ENCODE results near the gene VEPH1.

The VEPH1 gene

DNA sequence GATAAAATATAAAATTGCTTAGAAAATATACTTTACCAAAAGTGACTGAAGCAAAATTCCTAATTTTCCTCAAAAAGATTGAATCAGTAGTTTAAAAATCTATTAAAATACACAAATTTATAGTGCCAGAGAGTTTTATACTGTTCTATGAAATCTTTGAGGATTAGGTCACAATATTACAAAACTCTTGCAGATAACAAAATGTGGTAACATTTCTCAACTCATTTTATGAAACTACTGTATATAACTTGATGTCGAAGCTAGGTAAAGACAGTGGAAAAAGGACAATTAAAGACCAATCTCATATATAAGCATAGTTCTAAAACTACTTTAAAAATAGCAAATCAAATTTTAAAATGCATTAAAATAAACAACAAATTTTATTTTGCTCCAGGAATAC is 15.9 kb downstream of the VEPH1 start:
- H3K36me3 ChIP-seq = no peaks in the 10 kb centered on the region
- no peaks in the 10 kb centered on the region for H3K9me3 ChIP-seq (ENCODE audit: severe bottlenecking)
- no peak overlapping the region for H3K4me3 ChIP-seq (ENCODE audit: low read depth, low read length)
- no peaks in the 10 kb centered on the region for H3K27me3 ChIP-seq (ENCODE audit: insufficient read depth, low read depth, severe bottlenecking)
- DNase-seq = no peak
- TF ChIP-seq, protein P1, sequence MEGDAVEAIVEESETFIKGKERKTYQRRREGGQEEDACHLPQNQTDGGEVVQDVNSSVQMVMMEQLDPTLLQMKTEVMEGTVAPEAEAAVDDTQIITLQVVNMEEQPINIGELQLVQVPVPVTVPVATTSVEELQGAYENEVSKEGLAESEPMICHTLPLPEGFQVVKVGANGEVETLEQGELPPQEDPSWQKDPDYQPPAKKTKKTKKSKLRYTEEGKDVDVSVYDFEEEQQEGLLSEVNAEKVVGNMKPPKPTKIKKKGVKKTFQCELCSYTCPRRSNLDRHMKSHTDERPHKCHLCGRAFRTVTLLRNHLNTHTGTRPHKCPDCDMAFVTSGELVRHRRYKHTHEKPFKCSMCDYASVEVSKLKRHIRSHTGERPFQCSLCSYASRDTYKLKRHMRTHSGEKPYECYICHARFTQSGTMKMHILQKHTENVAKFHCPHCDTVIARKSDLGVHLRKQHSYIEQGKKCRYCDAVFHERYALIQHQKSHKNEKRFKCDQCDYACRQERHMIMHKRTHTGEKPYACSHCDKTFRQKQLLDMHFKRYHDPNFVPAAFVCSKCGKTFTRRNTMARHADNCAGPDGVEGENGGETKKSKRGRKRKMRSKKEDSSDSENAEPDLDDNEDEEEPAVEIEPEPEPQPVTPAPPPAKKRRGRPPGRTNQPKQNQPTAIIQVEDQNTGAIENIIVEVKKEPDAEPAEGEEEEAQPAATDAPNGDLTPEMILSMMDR (IDR thresholded peaks at IDR 0.05; ENCODE audit: low read depth, low read length) = no peak
- no peak overlapping the region for H3K27ac ChIP-seq

DNA sequence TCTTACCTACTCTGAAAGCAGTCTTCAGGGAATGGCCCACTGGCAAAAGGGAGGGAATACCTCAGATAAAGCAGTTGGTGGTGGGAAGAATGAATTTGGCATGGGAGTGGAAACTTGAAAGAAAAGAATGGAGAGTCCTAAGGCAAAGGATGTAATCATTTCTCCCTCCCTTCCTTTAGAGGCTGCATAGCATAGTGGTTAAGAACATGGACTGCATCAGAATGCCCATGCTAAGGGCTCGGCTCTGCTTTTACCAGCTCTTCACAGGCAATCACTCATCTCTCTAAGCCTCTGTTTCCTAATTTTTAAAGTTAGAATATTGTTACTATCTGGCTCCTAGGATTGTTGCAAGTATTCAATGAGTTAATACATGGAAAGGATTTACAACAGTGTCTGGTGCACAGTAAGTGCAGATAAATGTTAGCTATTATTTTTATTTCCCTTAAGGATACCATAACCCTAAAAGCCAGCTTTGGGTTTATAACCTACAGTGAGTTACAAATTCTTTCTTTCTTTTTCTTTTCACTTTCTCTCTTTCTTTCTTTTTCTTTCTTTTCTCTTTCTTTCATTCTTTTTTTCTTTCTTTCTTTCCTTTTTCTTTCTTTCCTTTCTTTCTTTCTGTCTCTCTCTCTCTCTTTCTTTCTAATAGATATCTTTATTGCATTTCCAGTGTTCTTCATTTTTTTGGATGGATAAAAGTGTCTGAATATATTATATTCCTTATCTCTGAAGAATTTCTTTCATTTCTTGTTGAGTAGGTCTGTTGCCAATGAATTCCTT is 23.6 kb downstream of the VEPH1 start:
- H3K4me3 ChIP-seq (ENCODE audit: low read depth, low read length) = no peak overlapping the region
- no peaks in the 10 kb centered on the region for H3K36me3 ChIP-seq
- no peak for DNase-seq
- H3K27ac ChIP-seq = no peak overlapping the region
- H3K27me3 ChIP-seq (ENCODE audit: insufficient read depth, low read depth, severe bottlenecking) = no peaks in the 10 kb centered on the region
- TF ChIP-seq, protein P1 (IDR thresholded peaks at IDR 0.05; ENCODE audit: low read depth, low read length) = no peak
- H3K9me3 ChIP-seq (ENCODE audit: severe bottlenecking) = peaks cover 5% of the 10 kb centered on the region

DNA sequence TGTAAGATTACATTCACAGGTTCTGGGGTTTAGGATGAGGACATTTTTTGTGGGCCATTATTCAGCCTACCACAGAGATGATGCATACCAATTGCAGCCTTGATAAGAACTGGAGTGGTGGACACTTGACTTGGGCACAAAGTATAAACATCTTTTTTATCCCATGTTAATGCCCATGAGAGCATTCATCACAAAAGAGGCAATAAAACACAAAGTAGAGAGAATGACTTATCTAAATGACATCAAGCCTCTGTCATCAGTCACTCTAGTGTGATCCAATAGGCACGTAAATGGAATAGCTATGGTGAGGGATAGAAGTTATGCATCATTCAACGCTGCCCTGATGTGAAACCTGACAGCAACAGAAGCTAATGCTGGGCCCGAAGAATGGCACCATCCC is 25.8 kb downstream of the VEPH1 start:
- H3K36me3 ChIP-seq = no peaks in the 10 kb centered on the region
- H3K9me3 ChIP-seq (ENCODE audit: severe bottlenecking) = peaks cover 5% of the 10 kb centered on the region
- DNase-seq = no peak
- TF ChIP-seq, protein P1 (IDR thresholded peaks at IDR 0.05; ENCODE audit: low read depth, low read length) = no peak
- no peak overlapping the region for H3K4me3 ChIP-seq (ENCODE audit: low read depth, low read length)
- no peaks in the 10 kb centered on the region for H3K27me3 ChIP-seq (ENCODE audit: insufficient read depth, low read depth, severe bottlenecking)
- no peak overlapping the region for H3K27ac ChIP-seq

DNA sequence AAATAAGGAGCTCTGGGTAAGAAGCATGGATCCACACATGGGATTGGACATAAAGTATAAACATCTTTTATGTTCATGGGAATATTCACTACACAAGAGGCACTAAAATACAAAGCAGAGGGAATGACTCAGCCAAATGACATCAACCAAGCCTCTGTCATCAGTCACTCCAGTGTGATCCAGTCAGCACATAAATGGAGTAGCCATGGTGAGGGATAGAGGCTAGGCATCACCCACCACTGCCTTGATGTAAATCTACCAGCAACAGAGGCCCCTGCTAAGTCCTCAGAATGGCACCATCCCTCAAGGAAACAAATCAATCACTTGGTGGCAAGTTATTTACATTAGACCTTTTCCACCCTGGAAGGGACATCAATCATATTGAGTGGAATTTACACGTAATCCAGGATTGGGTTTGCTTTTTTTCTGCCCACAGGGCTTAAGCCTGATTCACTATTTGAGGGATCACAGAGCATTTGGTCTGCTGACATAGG is 27.2 kb downstream of the VEPH1 start:
- H3K27ac ChIP-seq = no peak overlapping the region
- H3K4me3 ChIP-seq (ENCODE audit: low read depth, low read length) = no peak overlapping the region

DNA sequence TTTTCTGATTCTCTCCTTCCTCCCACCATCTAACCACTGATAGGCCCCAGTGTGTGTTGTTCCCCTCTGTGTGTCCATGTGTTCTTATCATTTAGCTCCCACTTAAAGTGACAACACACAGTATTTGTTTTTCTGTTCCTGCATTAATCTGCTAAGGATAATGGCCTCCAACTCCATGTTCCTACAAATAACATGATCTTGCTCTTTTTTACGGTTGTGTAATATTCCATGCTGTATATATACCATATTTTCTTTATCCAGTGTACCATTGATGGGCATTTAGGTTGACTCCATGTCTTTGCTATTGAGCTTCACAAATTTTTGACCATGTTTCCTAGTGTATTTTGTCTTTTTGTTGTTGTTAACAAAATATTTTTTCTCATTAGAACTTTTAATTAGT is 30.6 kb downstream of the VEPH1 start:
- no peak for DNase-seq

More for the DNA sequence above, 27.2 kb downstream of the VEPH1 start:
- Histone ChIP-seq H3K9me3 (ENCODE audit: severe bottlenecking) (no peaks in the 10 kb centered on the region), H3K36me3 (no peaks in the 10 kb centered on the region), H3K27me3 (ENCODE audit: insufficient read depth, low read depth, severe bottlenecking) (no peaks in the 10 kb centered on the region)
- peak; percentile 44 for DNase-seq
- TF ChIP-seq, protein P1 (IDR thresholded peaks at IDR 0.05; ENCODE audit: low read depth, low read length) = no peak

More for the DNA sequence above, 30.6 kb downstream of the VEPH1 start:
- Histone ChIP-seq H3K9me3 (ENCODE audit: severe bottlenecking) (no peaks in the 10 kb centered on the region), H3K4me3 (ENCODE audit: low read depth, low read length) (no peak overlapping the region), H3K36me3 (no peaks in the 10 kb centered on the region), H3K27ac (no peak overlapping the region), H3K27me3 (ENCODE audit: insufficient read depth, low read depth, severe bottlenecking) (no peaks in the 10 kb centered on the region)
- TF ChIP-seq, protein P1 (IDR thresholded peaks at IDR 0.05; ENCODE audit: low read depth, low read length) = no peak
